Right atrium auricular region (tissue), 2 donors: ENCODE data around the gene CCS. TPM values are rescaled to one million over a fixed set of nuclear protein-coding genes. Genes with fewer than 3 reads are reported as not detected.
A peak's percentile ranks its signal among the peaks of the same experiment; 100 is the strongest.
"Not testable (repeated sequence)": the region's sequence is repeated elsewhere in the genome, so short reads cannot be mapped to it uniquely, and the experiment has no call there.

Experiments used
- DNase-seq: peaks from one replicate; pipeline ENCODE4 v3.0.0-alpha.2; 2019; ENCODE audit warnings: low spot score
- H3K27ac ChIP-seq, 2 donors: fragments of 200-600 bp; sonication (generic); 1 replicate in 1 of 2; 2 replicates in 1 of 2; pipeline ENCODE4 v1.5.1; 2016 to 2019
- H3K27me3 ChIP-seq, 2 donors: fragments of 200-600 bp; sonication (generic); one replicate each; pipeline versions ENCODE4 v1.5.1 to v1.6.0; 2017 to 2019
- H3K36me3 ChIP-seq: fragments of 200-600 bp; sonication (generic); one replicate; pipeline ENCODE4 v1.5.1; 2016
- H3K4me1 ChIP-seq, 2 donors: fragments of 200-600 bp; sonication (generic); one replicate each; pipeline versions ENCODE4 v1.5.1 to v1.6.0; 2017 to 2019
- H3K4me3 ChIP-seq, 2 donors: fragments of 200-600 bp; sonication (generic); 1 replicate in 1 of 2; 2 replicates in 1 of 2; pipeline ENCODE4 v1.5.1; 2017 to 2019; ENCODE audit warnings: mild to moderate bottlenecking in 1 of 2, moderate library complexity in 1 of 2
- H3K9me3 ChIP-seq, 2 donors: fragments of 200-600 bp; sonication (generic); one replicate each; pipeline ENCODE4 v1.5.1; 2019
- CTCF ChIP-seq, 2 donors: fragments of 200-600 bp; sonication (generic); IDR thresholded peaks; one replicate each; pipeline ENCODE4 v1.5.1; 2019; ENCODE audit warnings: antibody characterized with exemption in 2 of 2
- total RNA-seq, 2 donors: library from RNA; depleted of rRNA; stranded (reverse); fragments of >200 nt; gene quantifications; one replicate each; pipeline ENCODE4 v1.1.0, GENCODE V29; 2016

CCS gene, protein sequence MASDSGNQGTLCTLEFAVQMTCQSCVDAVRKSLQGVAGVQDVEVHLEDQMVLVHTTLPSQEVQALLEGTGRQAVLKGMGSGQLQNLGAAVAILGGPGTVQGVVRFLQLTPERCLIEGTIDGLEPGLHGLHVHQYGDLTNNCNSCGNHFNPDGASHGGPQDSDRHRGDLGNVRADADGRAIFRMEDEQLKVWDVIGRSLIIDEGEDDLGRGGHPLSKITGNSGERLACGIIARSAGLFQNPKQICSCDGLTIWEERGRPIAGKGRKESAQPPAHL
- total RNA-seq = 10 to 100 TPM; 13.8 to 18.6 TPM

- H3K4me1 ChIP-seq = peaks cover 0 to 36% of the 10 kb centered on the region in 2 donors
- peak within 1 kb of the TSS; percentile 59 to 60 for H3K4me3 ChIP-seq
- TF ChIP-seq CTCF (IDR thresholded peaks at IDR 0.05) = peak; percentile 52 to 81
- H3K27ac ChIP-seq = peak within 1 kb of the TSS; percentile 83 to 84
- no peaks in the 10 kb centered on the region for H3K36me3 ChIP-seq
- peak; percentile 97 for DNase-seq
- H3K27me3 ChIP-seq = no peaks in the 10 kb centered on the region
- H3K9me3 ChIP-seq = no peaks in the 10 kb centered on the region
Observed at GRCh38 chr11:66592457-66593302, at the start of gene CCS, which contains the start of gene CCDC87. CCS (plus strand) TSS chr11:66593185; CDS start chr11:66593262, 77 bp downstream. CCDC87 (minus strand) TSS chr11:66593063; CDS start chr11:66593015, 48 bp downstream.

GRCh38 chr11:66543263-66544107 is 49.5 kb upstream of the CCS start:
- Histone ChIP-seq H3K4me3 (no peak overlapping the region), H3K9me3 (no peaks in the 10 kb centered on the region), H3K27ac (no peak overlapping the region), H3K36me3 (peaks cover 15% of the 10 kb centered on the region), H3K4me1 (peaks cover 0 to 45% of the 10 kb centered on the region in 2 donors), H3K27me3 (no peaks in the 10 kb centered on the region)
- TF ChIP-seq CTCF (IDR thresholded peaks at IDR 0.05) = peak in 1 of 2 donors; percentile 53
- DNase-seq = no peak

GRCh38 chr11:66544952-66545351 is 48.0 kb upstream of the CCS start:
- peaks cover 0 to 45% of the 10 kb centered on the region in 2 donors for H3K4me1 ChIP-seq
- H3K27ac ChIP-seq, H3K27me3 ChIP-seq, H3K36me3 ChIP-seq, H3K9me3 ChIP-seq, DNase-seq: not testable (repeated sequence)
- H3K4me3 ChIP-seq = peak overlapping the region in 1 of 2 donors; percentile 91

DNA sequence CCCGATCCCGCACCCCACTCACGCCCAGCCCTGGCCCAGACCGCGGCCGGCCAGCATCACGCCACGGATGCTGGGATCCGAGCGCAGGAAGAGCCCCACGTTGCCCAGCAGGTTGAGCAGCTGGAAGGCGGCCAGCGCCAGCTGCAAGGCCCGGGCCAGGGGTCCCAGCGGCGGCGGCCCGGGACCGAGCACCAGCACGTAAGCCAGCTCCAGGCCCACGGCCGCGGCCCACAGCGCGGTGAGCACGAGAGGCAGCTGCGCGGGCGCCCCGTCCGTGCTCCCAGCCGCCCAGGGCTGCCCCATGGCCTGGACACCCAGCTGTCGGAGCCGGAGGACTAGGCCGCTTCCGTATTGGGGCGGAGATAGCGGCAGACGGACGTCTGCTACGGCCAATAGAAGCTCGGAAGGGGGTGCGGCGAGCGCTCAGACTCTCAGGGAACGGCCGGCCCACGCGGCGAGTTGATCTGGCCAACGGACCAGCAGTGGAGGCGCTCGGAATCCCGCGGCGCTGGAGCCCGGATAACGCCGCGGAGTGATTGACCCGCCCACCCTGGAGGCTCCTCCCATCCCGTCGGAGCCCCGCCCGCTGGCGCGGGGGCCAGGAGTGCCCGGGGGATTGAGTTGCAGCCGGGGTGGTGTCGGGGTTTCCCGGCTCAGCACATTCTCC is 47.2 kb upstream of the CCS start, which contains the start of gene ZDHHC24:
ZDHHC24 (minus strand) TSS at position 348 of the 667 bp plus-strand sequence; CDS start at position 303, 45 bp downstream.
- H3K4me3 ChIP-seq = peak within 1 kb of the TSS; percentile 77 to 91
- H3K36me3 ChIP-seq = peaks cover 8% of the 10 kb centered on the region
- peak within 1 kb of the TSS; percentile 70 to 78 for H3K27ac ChIP-seq
- no peaks in the 10 kb centered on the region for H3K9me3 ChIP-seq
- no peak for TF ChIP-seq CTCF (IDR thresholded peaks at IDR 0.05)
- peak; percentile 97 for DNase-seq
- peaks cover 0 to 45% of the 10 kb centered on the region in 2 donors for H3K4me1 ChIP-seq
- no peaks in the 10 kb centered on the region for H3K27me3 ChIP-seq

- no peak for DNase-seq
- Histone ChIP-seq H3K4me3 (peak within 1 kb of the TSS; percentile 77 to 91), H3K27ac (peak within 1 kb of the TSS; percentile 70 to 78), H3K36me3 (peaks cover 8% of the 10 kb centered on the region), H3K4me1 (peaks cover 0 to 45% of the 10 kb centered on the region in 2 donors), H3K9me3 (no peaks in the 10 kb centered on the region), H3K27me3 (no peaks in the 10 kb centered on the region)
- TF ChIP-seq CTCF (IDR thresholded peaks at IDR 0.05) = no peak
Observed at GRCh38 chr11:66546368-66546965, 46.5 kb upstream of the CCS start, which contains the start of gene ACTN3. ACTN3 (plus strand) TSS chr11:66546903; CDS start chr11:66546938, 35 bp downstream.
